Parathyroid adenoma (tissue), 2 donors: ENCODE measurements around the gene SMG7.

Source experiments
- H2AFZ ChIP-seq: fragments of 300-600 bp; sonication (generic); one replicate; pipeline ENCODE4 v1.7.0; 2017; ENCODE audit warnings: antibody characterized with exemption, mild to moderate bottlenecking
- H3K27ac ChIP-seq: fragments of 300-600 bp; sonication (generic); one replicate; pipeline ENCODE4 v1.7.0; 2017
- H3K27me3 ChIP-seq: fragments of 300-600 bp; sonication (generic); one replicate; pipeline ENCODE4 v1.7.0; 2017; ENCODE audit warnings: low read length; ENCODE audit not compliant: control insufficient read depth, insufficient read depth
- H3K36me3 ChIP-seq: fragments of 300-600 bp; sonication (generic); one replicate; pipeline ENCODE4 v1.7.0; 2017; ENCODE audit warnings: low read length; ENCODE audit not compliant: control insufficient read depth, insufficient read depth
- H3K4me1 ChIP-seq: fragments of 300-600 bp; sonication (generic); one replicate; pipeline ENCODE4 v1.7.0; 2017; ENCODE audit warnings: control low read depth
- H3K4me2 ChIP-seq: fragments of 300-600 bp; sonication (generic); one replicate; pipeline ENCODE4 v1.7.0; 2017; ENCODE audit warnings: low read length
- H3K4me3 ChIP-seq: fragments of 300-600 bp; sonication (generic); one replicate; pipeline ENCODE4 v1.7.0; 2017; ENCODE audit warnings: low read depth, low read length
- H3K79me2 ChIP-seq: fragments of 300-600 bp; sonication (generic); one replicate; pipeline ENCODE4 v1.7.0; 2017; ENCODE audit warnings: control low read depth
- H3K9ac ChIP-seq: fragments of 300-600 bp; sonication (generic); one replicate; pipeline ENCODE4 v1.7.0; 2017; ENCODE audit warnings: mild to moderate bottlenecking
- H3K9me3 ChIP-seq: fragments of 300-600 bp; sonication (generic); one replicate; pipeline ENCODE4 v1.7.0; 2017; ENCODE audit warnings: low read length; ENCODE audit not compliant: control insufficient read depth
- TF ChIP-seq, protein P1 (sequence below): fragments of 300-600 bp; sonication (generic); IDR thresholded peaks from one replicate; pipeline ENCODE4 v1.7.0; 2017; ENCODE audit warnings: antibody characterized with exemption, mild to moderate bottlenecking
- donor health status: primary hyperparathyroidism.

Gene SMG7

DNA sequence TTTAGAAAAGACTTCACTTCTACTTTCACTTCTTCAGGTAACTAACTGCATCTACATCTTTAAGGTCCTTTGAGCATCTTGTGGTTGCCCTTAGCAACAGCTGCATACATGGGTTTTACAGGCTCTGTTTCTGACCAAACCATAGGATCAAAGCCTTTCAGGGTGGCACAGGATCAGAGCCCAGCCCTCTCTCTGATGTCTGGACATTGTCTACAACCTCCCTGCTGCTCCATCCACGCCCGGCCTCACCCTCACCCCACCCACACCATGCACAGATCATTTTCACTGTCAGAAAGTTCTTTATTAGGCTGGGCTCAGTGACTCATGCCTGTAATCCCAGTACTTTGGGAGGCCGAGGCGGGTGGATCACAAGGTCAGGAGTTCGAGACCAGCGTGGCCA, 112.7 kb downstream of the SMG7 start:
- Histone ChIP-seq H3K9ac (no peak overlapping the region), H3K4me3 (no peak overlapping the region), H3K36me3 (no peaks in the 10 kb centered on the region), H3K27ac (no peak overlapping the region), H2AFZ (no peak overlapping the region), H3K4me2 (no peak overlapping the region), H3K4me1 (no peaks in the 10 kb centered on the region), H3K27me3 (no peaks in the 10 kb centered on the region), H3K79me2 (no peaks in the 10 kb centered on the region), H3K9me3 (no peaks in the 10 kb centered on the region)
- TF ChIP-seq, protein P1, sequence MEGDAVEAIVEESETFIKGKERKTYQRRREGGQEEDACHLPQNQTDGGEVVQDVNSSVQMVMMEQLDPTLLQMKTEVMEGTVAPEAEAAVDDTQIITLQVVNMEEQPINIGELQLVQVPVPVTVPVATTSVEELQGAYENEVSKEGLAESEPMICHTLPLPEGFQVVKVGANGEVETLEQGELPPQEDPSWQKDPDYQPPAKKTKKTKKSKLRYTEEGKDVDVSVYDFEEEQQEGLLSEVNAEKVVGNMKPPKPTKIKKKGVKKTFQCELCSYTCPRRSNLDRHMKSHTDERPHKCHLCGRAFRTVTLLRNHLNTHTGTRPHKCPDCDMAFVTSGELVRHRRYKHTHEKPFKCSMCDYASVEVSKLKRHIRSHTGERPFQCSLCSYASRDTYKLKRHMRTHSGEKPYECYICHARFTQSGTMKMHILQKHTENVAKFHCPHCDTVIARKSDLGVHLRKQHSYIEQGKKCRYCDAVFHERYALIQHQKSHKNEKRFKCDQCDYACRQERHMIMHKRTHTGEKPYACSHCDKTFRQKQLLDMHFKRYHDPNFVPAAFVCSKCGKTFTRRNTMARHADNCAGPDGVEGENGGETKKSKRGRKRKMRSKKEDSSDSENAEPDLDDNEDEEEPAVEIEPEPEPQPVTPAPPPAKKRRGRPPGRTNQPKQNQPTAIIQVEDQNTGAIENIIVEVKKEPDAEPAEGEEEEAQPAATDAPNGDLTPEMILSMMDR = no peak

DNA sequence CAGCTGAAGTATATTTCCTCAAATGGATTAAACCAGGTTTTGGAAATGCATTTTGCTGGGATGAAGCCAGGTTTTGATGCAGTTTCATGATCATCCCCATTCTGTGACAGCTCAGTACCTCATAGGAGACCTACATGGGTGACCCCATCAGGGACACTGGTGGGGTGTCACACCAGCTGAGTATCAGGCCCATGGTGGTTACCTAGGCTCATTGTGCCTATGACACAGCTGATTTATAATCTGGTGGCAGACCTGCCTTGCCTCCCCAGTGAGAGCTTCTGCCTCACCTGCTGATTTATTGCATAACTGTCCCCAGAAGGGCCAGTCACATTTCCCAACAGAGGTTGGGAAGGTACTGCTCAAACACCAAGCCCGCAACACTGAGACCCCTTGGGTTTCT, 114.2 kb downstream of the SMG7 start:
- Histone ChIP-seq H3K27ac (no peak overlapping the region), H3K4me3 (no peak overlapping the region)

DNA sequence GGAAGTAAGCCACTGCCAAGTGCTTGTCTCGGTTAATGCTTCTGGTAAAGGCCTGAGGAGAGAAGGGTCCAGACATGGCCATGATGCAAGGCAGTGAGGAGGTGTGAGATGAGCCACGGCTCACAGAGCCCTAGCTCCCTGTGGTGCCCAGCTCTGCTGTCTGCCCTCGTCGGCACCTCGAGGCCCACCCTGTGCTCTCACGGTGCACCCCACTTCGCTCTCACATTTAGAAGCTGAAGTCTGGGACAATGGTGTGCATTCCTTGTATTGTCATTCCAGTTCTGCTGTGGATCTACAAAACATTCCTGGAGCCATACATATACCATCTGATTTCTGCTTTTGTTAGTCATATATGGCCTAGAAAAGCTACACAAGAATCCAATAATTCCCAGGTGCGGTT, 114.6 kb downstream of the SMG7 start:
- H3K9me3 ChIP-seq = no peaks in the 10 kb centered on the region
- H3K4me2 ChIP-seq = no peak overlapping the region
- H3K27me3 ChIP-seq = no peaks in the 10 kb centered on the region
- H2AFZ ChIP-seq = no peak overlapping the region
- H3K9ac ChIP-seq = no peak overlapping the region
- TF ChIP-seq, protein P1 = no peak
- H3K36me3 ChIP-seq = no peaks in the 10 kb centered on the region
- H3K4me3 ChIP-seq = no peak overlapping the region
- no peaks in the 10 kb centered on the region for H3K79me2 ChIP-seq
- H3K27ac ChIP-seq = no peak overlapping the region
- no peaks in the 10 kb centered on the region for H3K4me1 ChIP-seq

More for the DNA sequence above, 114.2 kb downstream of the SMG7 start:
- Histone ChIP-seq H3K9me3 (no peaks in the 10 kb centered on the region), H3K4me1 (no peaks in the 10 kb centered on the region), H3K9ac (no peak overlapping the region), H2AFZ (no peak overlapping the region), H3K36me3 (no peaks in the 10 kb centered on the region), H3K4me2 (no peak overlapping the region), H3K27me3 (no peaks in the 10 kb centered on the region), H3K79me2 (no peaks in the 10 kb centered on the region)
- TF ChIP-seq, protein P1 = no peak

DNA sequence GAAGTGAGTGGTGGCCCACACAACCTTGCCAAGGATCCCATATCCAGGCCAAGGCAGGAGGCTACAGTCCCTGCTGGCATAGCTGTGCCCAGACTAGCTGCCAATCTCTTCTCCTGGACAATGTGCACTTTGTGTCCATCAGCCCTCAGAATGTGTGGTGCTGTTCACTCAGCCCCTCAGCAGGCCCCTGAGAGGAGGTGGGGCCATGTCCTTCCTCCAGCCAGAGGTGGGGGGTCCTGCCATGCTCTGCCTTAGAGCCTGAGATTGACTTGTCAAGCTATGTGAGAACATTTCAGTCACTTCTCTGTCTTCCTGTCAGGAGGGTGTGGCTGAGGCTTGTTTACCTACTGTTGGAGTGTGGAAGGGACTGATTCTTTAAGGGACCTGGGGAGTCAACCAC, 116.5 kb downstream of the SMG7 start:
- no peak overlapping the region for H3K4me2 ChIP-seq
- no peak overlapping the region for H3K9ac ChIP-seq
- H3K4me1 ChIP-seq = no peaks in the 10 kb centered on the region
- no peaks in the 10 kb centered on the region for H3K36me3 ChIP-seq
- H2AFZ ChIP-seq = no peak overlapping the region
- no peak overlapping the region for H3K4me3 ChIP-seq
- TF ChIP-seq, protein P1 = no peak
- no peaks in the 10 kb centered on the region for H3K27me3 ChIP-seq
- H3K27ac ChIP-seq = no peak overlapping the region
- no peaks in the 10 kb centered on the region for H3K79me2 ChIP-seq
- H3K9me3 ChIP-seq = no peaks in the 10 kb centered on the region

DNA sequence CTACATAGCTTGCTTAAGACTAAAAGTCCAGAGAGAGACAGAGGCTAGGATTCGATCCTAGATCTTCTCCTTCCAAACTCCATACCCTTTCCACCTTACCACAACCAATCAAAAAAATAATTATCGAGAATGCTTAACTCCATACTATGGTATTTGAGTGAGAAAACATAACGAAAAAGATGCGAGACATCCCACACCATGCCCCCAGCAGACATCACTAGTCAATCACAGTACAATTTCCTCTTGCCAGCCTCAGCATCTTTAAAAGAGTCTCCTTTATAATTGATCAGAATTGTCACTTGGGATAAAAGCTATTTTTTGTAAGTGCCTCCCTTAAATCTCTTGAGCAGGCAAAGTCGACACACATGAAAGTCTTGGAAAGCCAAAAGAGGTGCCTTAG, 117.1 kb downstream of the SMG7 start:
- no peaks in the 10 kb centered on the region for H3K4me1 ChIP-seq
- no peak overlapping the region for H2AFZ ChIP-seq
- H3K79me2 ChIP-seq = no peaks in the 10 kb centered on the region
- TF ChIP-seq, protein P1 = no peak
- H3K27ac ChIP-seq = no peak overlapping the region
- H3K4me3 ChIP-seq = no peak overlapping the region
- H3K9ac ChIP-seq = no peak overlapping the region
- H3K27me3 ChIP-seq = no peaks in the 10 kb centered on the region
- H3K4me2 ChIP-seq = no peak overlapping the region
- H3K36me3 ChIP-seq = no peaks in the 10 kb centered on the region
- H3K9me3 ChIP-seq = no peaks in the 10 kb centered on the region
